K562 (cell line): ENCODE data around the gene TOR1AIP2. TPM values are rescaled to one million over a fixed set of nuclear protein-coding genes. Genes with fewer than 3 reads are reported as not detected.

Experiments
- ATAC-seq: fragments of 200-7000 bp; cut with Tn5 transposase; 3 replicates; pipeline ENCODE4 v1.9.1; 2020; ENCODE audit warnings: moderate library complexity
- BruUV-seq: library from RNA; stranded (reverse); fragments of 400-500 nt; replicated peaks from 2 replicates; lab custom pipeline; 2021; lab: Mats Ljungman, UMichigan
- CTCF ChIA-PET: fragments of 300-600 bp; formaldehyde crosslinking; extraction: SDS; loops from one replicate; lab custom pipeline; 2021; ENCODE audit warnings: low intra/inter-chr PET ratio; lab: Yijun Ruan, JAX
- POLR2A ChIA-PET: fragments of 300-600, 350-650 bp; sonication (Branson Sonifier 250); formaldehyde crosslinking; extraction: SDS; loops from one replicate; lab custom pipeline; 2021; ENCODE audit warnings: antibody characterized with exemption, inconsistent platforms; lab: Yijun Ruan, JAX
- DNase-seq, 4 experiments: peaks; one replicate each; pipeline versions ENCODE4 v3.0.0 to v3.0.0-alpha.2; 2011 to 2018; ENCODE audit warnings: low spot score in 3 of 4, mixed read lengths in 3 of 4; ENCODE audit errors: extremely low read depth in 1 of 4
- FAIRE-seq: peaks from 2 replicates; lab custom pipeline; 2011; peaks lifted over from hg19 to GRCh38; lab: Jason Lieb, UNC
- H2AFZ ChIP-seq: 2 replicates; pipeline ENCODE4 v1.6.0; 2011; ENCODE audit warnings: low read depth, low read length, control low read depth, inconsistent platforms
- H3K27ac ChIP-seq: fragments of 200-600 bp; 3 replicates; pipeline ENCODE4 v1.8.0; 2011; ENCODE audit warnings: low read depth, mild to moderate bottlenecking, control low read depth, inconsistent platforms, low read length, moderate library complexity, mixed read lengths; ENCODE audit errors: extremely low read depth
- H3K27me3 ChIP-seq, 2 experiments: fragments of 300-600 bp in 1 of 2; 2 replicates in 1 of 2; 3 replicates in 1 of 2; pipeline versions ENCODE4 v1.6.0 to v1.8.0; 2011; ENCODE audit warnings: inconsistent platforms in 2 of 2, low read length in 2 of 2, mild to moderate bottlenecking in 1 of 2, mixed read lengths in 1 of 2, moderate library complexity in 1 of 2; ENCODE audit not compliant: control insufficient read depth in 2 of 2, insufficient read depth in 2 of 2
- H3K36me3 ChIP-seq: fragments of 300-600 bp; 3 replicates; pipeline ENCODE4 v1.8.0; 2011; ENCODE audit warnings: mild to moderate bottlenecking, low read length, inconsistent platforms; ENCODE audit not compliant: control insufficient read depth, insufficient read depth
- H3K4me1 ChIP-seq, 2 experiments: fragments of 200-600 bp in 1 of 2; replicated peaks in 1 of 2; 2 replicates in 1 of 2; 3 replicates in 1 of 2; pipeline versions ENCODE4 v1.5.1 to v1.8.0; 2011; ENCODE audit warnings: inconsistent platforms in 2 of 2, low read length in 2 of 2, mild to moderate bottlenecking in 1 of 2, mixed read lengths in 1 of 2, moderate library complexity in 1 of 2; ENCODE audit not compliant: control insufficient read depth in 2 of 2, insufficient read depth in 2 of 2
- H3K4me2 ChIP-seq: 2 replicates; pipeline ENCODE4 v1.6.1; 2011; ENCODE audit warnings: low read length, control low read depth, inconsistent platforms, mixed read lengths; ENCODE audit not compliant: insufficient read depth
- H3K4me3 ChIP-seq: fragments of 200-600 bp; sonication (generic), shearing (Covaris generic); 2 replicates; pipeline ENCODE4 v1.5.1; 2016; ENCODE audit warnings: control low read depth, inconsistent platforms
- H3K79me2 ChIP-seq: fragments of 200-600 bp; 3 replicates; pipeline ENCODE4 v1.8.0; 2011; ENCODE audit warnings: low read length, inconsistent platforms; ENCODE audit not compliant: control insufficient read depth, insufficient read depth
- H3K9ac ChIP-seq, 2 experiments: 2 replicates each; pipeline versions ENCODE4 v1.6.0 to v1.6.1; 2011; ENCODE audit warnings: low read depth in 2 of 2, low read length in 2 of 2, control low read depth in 1 of 2, inconsistent platforms in 1 of 2, mild to moderate bottlenecking in 1 of 2, mixed read lengths in 1 of 2; ENCODE audit not compliant: insufficient read depth in 1 of 2
- H3K9me1 ChIP-seq: one replicate; pipeline ENCODE4 v1.6.0; 2011; ENCODE audit warnings: inconsistent platforms, mild to moderate bottlenecking, low read length, moderate library complexity; ENCODE audit not compliant: control insufficient read depth, insufficient read depth
- H3K9me3 ChIP-seq: replicated peaks from 2 replicates; pipeline ENCODE4 v1.5.1; 2011; ENCODE audit warnings: low read depth, low read length, inconsistent platforms; ENCODE audit not compliant: control insufficient read depth, insufficient read depth
- H4K20me1 ChIP-seq: replicated peaks from 2 replicates; pipeline ENCODE4 v1.6.1; 2011; ENCODE audit warnings: low read length, inconsistent platforms, mixed read lengths; ENCODE audit not compliant: control insufficient read depth, insufficient read depth
- ARNT ChIP-seq, 2 experiments: fragments of 450-650 bp; IDR thresholded peaks; 2 replicates each; pipeline ENCODE4 v1.6.1; 2016; ENCODE audit warnings: mild to moderate bottlenecking in 1 of 2
- ATF6 ChIP-seq: sonication (generic); formaldehyde crosslinking; IDR thresholded peaks from 2 replicates; pipeline ENCODE4 v1.4.0; 2020; ENCODE audit warnings: mild to moderate bottlenecking, missing genetic modification reagents
- CTBP1 ChIP-seq: fragments of 450-650 bp; IDR thresholded peaks from 2 replicates; pipeline ENCODE4 v1.6.1; 2016; ENCODE audit warnings: borderline replicate concordance
- ELF1 ChIP-seq: fragments of 200-800 bp; sonication (Bioruptor generic); IDR thresholded peaks from 2 replicates; pipeline ENCODE4 v1.6.1; 2016; ENCODE audit warnings: missing genetic modification characterization, missing compliant biosample characterization
- ELF2 ChIP-seq: fragments of 250-450 bp; sonication (Bioruptor Pico); IDR thresholded peaks from 2 replicates; pipeline ENCODE4 v1.5.0; 2021; ENCODE audit warnings: mild to moderate bottlenecking
- NFE2L1 ChIP-seq: fragments of 450-650 bp; IDR thresholded peaks from 2 replicates; pipeline ENCODE4 v1.6.1; 2016; ENCODE audit warnings: missing genetic modification characterization, low read depth, mild to moderate bottlenecking, missing compliant biosample characterization, moderate library complexity, borderline replicate concordance
- PBX2 ChIP-seq, 2 experiments: IDR thresholded peaks in 1 of 2; conservative IDR thresholded peaks in 1 of 2; 2 replicates each; pipeline ENCODE4 v1.6.1; 2016; ENCODE audit warnings: low read depth in 2 of 2, mild to moderate bottlenecking in 1 of 2, missing compliant biosample characterization in 1 of 2, missing genetic modification characterization in 1 of 2, moderate library complexity in 1 of 2
- SNIP1 ChIP-seq: fragments of 450-650 bp; IDR thresholded peaks from 2 replicates; pipeline ENCODE4 v1.7.1; 2017; ENCODE audit warnings: low read depth, mild to moderate bottlenecking
- SP1 ChIP-seq: sonication (generic); formaldehyde crosslinking; IDR thresholded peaks from 2 replicates; pipeline ENCODE4 v1.8.1; 2022; ENCODE audit warnings: mild to moderate bottlenecking, missing genetic modification reagents
- TRIM24 ChIP-seq, 2 experiments: fragments of 450-650 bp; IDR thresholded peaks; 2 replicates each; pipeline ENCODE4 v1.6.1; 2016
- U2AF1 ChIP-seq: fragments of 200-400 bp; formaldehyde crosslinking; optimal IDR thresholded peaks from 2 replicates; pipeline ENCODE3; 2017; ENCODE audit warnings: mild to moderate bottlenecking, low read depth, low read length, moderate library complexity
- ZC3H11A ChIP-seq: IDR thresholded peaks from 2 replicates; pipeline ENCODE4 v1.6.1; 2012; ENCODE audit warnings: low read depth, low read length, improper control_type of control experiment
- ZNF12 ChIP-seq: sonication (generic); formaldehyde crosslinking; IDR thresholded peaks from 2 replicates; pipeline ENCODE4 v1.4.0; 2020; ENCODE audit warnings: mild to moderate bottlenecking, missing genetic modification reagents
- ZNF3 ChIP-seq: fragments of 250-450 bp; sonication (Bioruptor Pico); IDR thresholded peaks from 2 replicates; pipeline ENCODE4 v1.5.0; 2021; ENCODE audit warnings: mild to moderate bottlenecking, moderate library complexity
- WGBS: fragments of 100-300 bp; shearing (Covaris generic); methylation state at CpG from one replicate; pipeline ENCODE4 v1.1.6; 2016; ENCODE audit warnings: low coverage, mixed read lengths; ENCODE audit not compliant: insufficient coverage; ENCODE audit errors: missing lambda C conversion rate; 5-methylcytosine and 5-hydroxymethylcytosine counted together
- in situ Hi-C: fragments of 300-500 bp; cut with MboI; formaldehyde crosslinking; loops from 4 replicates; pipeline ENCODE4 v1.15.0; 2018; ENCODE audit warnings: inconsistent platforms, mixed read lengths
- intact Hi-C: fragments of 100-400 bp; cut with micrococcal nuclease; formaldehyde crosslinking; loops from 2 replicates; pipeline ENCODE4 v1.14.2; 2022
- polyA plus RNA-seq, 8 experiments: library from polyadenylated mRNA; depleted of rRNA in 4 of 8; stranded (reverse) in 5 of 8; unstranded in 3 of 8; fragments of >200 nt; fragmentation: Nextera tagmentation in 2 of 8; fragmentation: Illumina TruSeq in 1 of 8; extraction: Ambion mirVana in 2 of 8; extraction: Trizol in 1 of 8; gene quantifications; 2 replicates each; pipeline versions ENCODE4 v1.2.1 to v1.2.3, GENCODE V29; 2011 to 2014; ENCODE audit warnings: inconsistent platforms in 1 of 8, missing spikeins in 1 of 8
- total RNA-seq, 7 experiments: library from RNA; depleted of rRNA in 6 of 7; stranded (reverse); fragments of >200 nt in 6 of 7; fragmentation: Illumina TruSeq in 2 of 7; extraction: Trizol in 2 of 7; gene quantifications; 2 replicates each; pipeline versions ENCODE4 v1.2.1 to v1.2.3, GENCODE V29; 2011 to 2021; ENCODE audit warnings: low replicate concordance in 1 of 7
- TF ChIP-seq, protein P1 (sequence below): fragments of 450-650 bp; IDR thresholded peaks from 2 replicates; pipeline ENCODE4 v1.6.1; 2016; ENCODE audit warnings: mild to moderate bottlenecking

Gene TOR1AIP2
- total and polyA plus RNA-seq, 9 of the 15 experiments (the other 6 are each of a cell fraction or from before 2014, with no cell fraction given): 16.7 to 122 (median 41.4) TPM

DNA sequence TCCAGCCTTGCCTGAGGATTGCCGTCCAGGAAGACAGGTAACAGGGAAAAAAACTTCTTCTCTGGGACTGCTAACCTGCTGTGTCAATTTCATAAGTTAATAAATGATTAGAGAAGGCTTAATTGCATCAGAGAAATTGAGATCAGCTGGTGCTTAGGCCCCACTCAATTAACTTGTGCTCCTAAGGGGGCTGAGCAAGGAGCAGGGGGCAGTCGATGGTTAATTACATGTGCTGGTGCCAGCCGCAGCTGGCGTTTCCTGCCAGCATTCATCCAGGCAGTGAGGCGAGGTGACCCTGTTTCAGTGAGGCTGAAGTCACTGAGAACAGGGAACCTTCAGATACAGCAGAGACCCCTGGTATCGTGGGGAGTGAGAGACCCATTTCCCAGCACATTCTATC, 74.5 kb downstream of the TOR1AIP2 start:
- no TSS peak for BruUV-seq
- intact Hi-C loops: no loop called here
- Histone ChIP-seq H3K27me3 (peaks cover 42 to 74% of the 10 kb centered on the region in 2 experiments), H3K36me3 (no peaks in the 10 kb centered on the region), H3K9ac (no peak overlapping the region), H3K9me3 (no peaks in the 10 kb centered on the region), H3K79me2 (no peaks in the 10 kb centered on the region), H3K4me2 (no peak overlapping the region), H3K9me1 (no peaks in the 10 kb centered on the region), H2AFZ (no peak overlapping the region), H3K4me1 (peaks cover 0 to 4% of the 10 kb centered on the region in 2 experiments; a peak in 1 of 5 replicates), H3K4me3 (no peak overlapping the region), H3K27ac (no peak overlapping the region), H4K20me1 (peaks cover 2% of the 10 kb centered on the region; the same call in 1 of the 2 replicates)
- POLR2A ChIA-PET: interaction anchor here (0.7 kb wide), 1 partner anchor 1214 kb away, joined by 3 read pairs; no protein-coding TSS in a partner anchor
- CTCF ChIA-PET: no interaction called here
- in situ Hi-C loops: loop anchor here (5.0 to 10.0 kb wide), 2 partner anchors 86 to 558 kb away; no protein-coding TSS in a partner anchor
- FAIRE-seq: no peak
- DNase-seq: no peak
- 0% methylated on average over 6 of the region's 6 CpGs for WGBS
- ATAC-seq: no peak
- no peak for TF ChIP-seq ZNF3 (CRISPR knock-in tag)
- TF ChIP-seq ELF2 (CRISPR knock-in tag): no peak
- no peak for TF ChIP-seq ZC3H11A
- no peak for TF ChIP-seq ELF1
- TF ChIP-seq ARNT (IDR thresholded peaks at IDR 0.05): no peak
- no peak for TF ChIP-seq SP1 (CRISPR knock-in tag)
- no peak for TF ChIP-seq SNIP1
- TF ChIP-seq CTBP1: no peak
- no peak for TF ChIP-seq ZNF12
- TF ChIP-seq PBX2 (CRISPR knock-in tag; IDR thresholded peaks at IDR 0.05; ENCODE audit: low read depth): no peak
- TF ChIP-seq PBX2 (tag; conservative IDR thresholded peaks at IDR 0.05; ENCODE audit: low read depth): no peak
- TF ChIP-seq, protein P1, sequence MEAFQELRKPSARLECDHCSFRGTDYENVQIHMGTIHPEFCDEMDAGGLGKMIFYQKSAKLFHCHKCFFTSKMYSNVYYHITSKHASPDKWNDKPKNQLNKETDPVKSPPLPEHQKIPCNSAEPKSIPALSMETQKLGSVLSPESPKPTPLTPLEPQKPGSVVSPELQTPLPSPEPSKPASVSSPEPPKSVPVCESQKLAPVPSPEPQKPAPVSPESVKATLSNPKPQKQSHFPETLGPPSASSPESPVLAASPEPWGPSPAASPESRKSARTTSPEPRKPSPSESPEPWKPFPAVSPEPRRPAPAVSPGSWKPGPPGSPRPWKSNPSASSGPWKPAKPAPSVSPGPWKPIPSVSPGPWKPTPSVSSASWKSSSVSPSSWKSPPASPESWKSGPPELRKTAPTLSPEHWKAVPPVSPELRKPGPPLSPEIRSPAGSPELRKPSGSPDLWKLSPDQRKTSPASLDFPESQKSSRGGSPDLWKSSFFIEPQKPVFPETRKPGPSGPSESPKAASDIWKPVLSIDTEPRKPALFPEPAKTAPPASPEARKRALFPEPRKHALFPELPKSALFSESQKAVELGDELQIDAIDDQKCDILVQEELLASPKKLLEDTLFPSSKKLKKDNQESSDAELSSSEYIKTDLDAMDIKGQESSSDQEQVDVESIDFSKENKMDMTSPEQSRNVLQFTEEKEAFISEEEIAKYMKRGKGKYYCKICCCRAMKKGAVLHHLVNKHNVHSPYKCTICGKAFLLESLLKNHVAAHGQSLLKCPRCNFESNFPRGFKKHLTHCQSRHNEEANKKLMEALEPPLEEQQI: no peak
- TF ChIP-seq U2AF1: no peak
- TF ChIP-seq NFE2L1 (tag): no peak
- no peak for TF ChIP-seq ATF6 (CRISPR knock-in tag)
- no peak for TF ChIP-seq TRIM24 (IDR thresholded peaks at IDR 0.05)
